Astrocyte (in vitro differentiated cells and primary cell): ENCODE data around the gene TCEANC2. TPM values are rescaled to one million over a fixed set of nuclear protein-coding genes. Genes with fewer than 3 reads are reported as not detected.

Experiments
- DNase-seq: peaks from one replicate; pipeline ENCODE4 v3.0.0-alpha.2; 2010; ENCODE audit warnings: low read depth
- FAIRE-seq: peaks from 2 replicates; lab custom pipeline; 2011; peaks lifted over from hg19 to GRCh38; lab: Jason Lieb, UNC
- H2AFZ ChIP-seq: 2 replicates; pipeline ENCODE4 v1.6.0; 2012; ENCODE audit warnings: low read depth, low read length, inconsistent platforms
- H3K27ac ChIP-seq: 2 replicates; pipeline ENCODE4 v1.5.1; 2011; ENCODE audit warnings: low read depth, low read length, inconsistent platforms
- H3K27me3 ChIP-seq: 2 replicates; pipeline ENCODE4 v1.6.0; 2011; ENCODE audit warnings: low read length, inconsistent platforms; ENCODE audit not compliant: insufficient read depth
- H3K36me3 ChIP-seq: 2 replicates; pipeline ENCODE4 v1.5.1; 2011; ENCODE audit warnings: low read length, inconsistent platforms; ENCODE audit not compliant: insufficient read depth
- H3K4me1 ChIP-seq: 2 replicates; pipeline ENCODE4 v1.5.1; 2011; ENCODE audit warnings: low read length, inconsistent platforms; ENCODE audit not compliant: insufficient read depth
- H3K4me2 ChIP-seq: 2 replicates; pipeline ENCODE4 v1.6.0; 2012; ENCODE audit warnings: low read length, inconsistent platforms
- H3K4me3 ChIP-seq: 2 replicates; pipeline ENCODE4 v1.5.1; 2011; ENCODE audit warnings: low read depth, mild to moderate bottlenecking, low read length, inconsistent platforms; ENCODE audit not compliant: insufficient read depth
- H3K79me2 ChIP-seq: 2 replicates; pipeline ENCODE4 v1.6.0; 2012; ENCODE audit warnings: mild to moderate bottlenecking, low read length, inconsistent platforms; ENCODE audit not compliant: insufficient read depth
- H3K9ac ChIP-seq: 2 replicates; pipeline ENCODE4 v1.6.0; 2012; ENCODE audit warnings: mild to moderate bottlenecking, low read length, inconsistent platforms
- H3K9me3 ChIP-seq: 2 replicates; pipeline ENCODE4 v1.5.1; 2012; ENCODE audit warnings: low read depth, mild to moderate bottlenecking, low read length, inconsistent platforms; ENCODE audit not compliant: insufficient read depth
- H4K20me1 ChIP-seq: 2 replicates; pipeline ENCODE4 v1.6.0; 2012; ENCODE audit warnings: low read length, inconsistent platforms; ENCODE audit not compliant: insufficient read depth
- H3K27ac Mint-ChIP-seq: one replicate; pipeline ENCODE4 v1.8.0; 2021; ENCODE audit warnings: mild to moderate bottlenecking, mixed read lengths; ENCODE audit not compliant: unreplicated experiment
- H3K27me3 Mint-ChIP-seq: one replicate; pipeline ENCODE4 v1.8.0; 2021; ENCODE audit warnings: low read depth, mixed read lengths; ENCODE audit not compliant: unreplicated experiment
- H3K36me3 Mint-ChIP-seq: one replicate; pipeline ENCODE4 v1.8.0; 2021; ENCODE audit warnings: low read depth, mixed read lengths; ENCODE audit not compliant: unreplicated experiment
- H3K4me1 Mint-ChIP-seq: one replicate; pipeline ENCODE4 v1.8.0; 2021; ENCODE audit warnings: low read depth, mixed read lengths; ENCODE audit not compliant: unreplicated experiment
- H3K4me3 Mint-ChIP-seq: one replicate; pipeline ENCODE4 v1.8.0; 2021; ENCODE audit warnings: mild to moderate bottlenecking, moderate library complexity, mixed read lengths; ENCODE audit not compliant: unreplicated experiment
- H3K9me3 Mint-ChIP-seq: one replicate; pipeline ENCODE4 v1.8.0; 2021; ENCODE audit warnings: mild to moderate bottlenecking, mixed read lengths; ENCODE audit not compliant: unreplicated experiment
- EZH2 ChIP-seq: IDR thresholded peaks from 2 replicates; pipeline ENCODE4 v1.6.1; 2012; ENCODE audit warnings: mild to moderate bottlenecking, low read length, inconsistent platforms; ENCODE audit not compliant: insufficient read depth
- total RNA-seq: library from RNA; stranded (reverse); gene quantifications from 2 replicates; pipeline ENCODE4 v1.2.1, GENCODE V29; 2021
- TF ChIP-seq, protein P1 (sequence below): IDR thresholded peaks from 2 replicates; pipeline ENCODE4 v1.5.1; 2011; ENCODE audit warnings: low read depth, mild to moderate bottlenecking, inconsistent platforms, low read length, moderate library complexity; ENCODE audit not compliant: insufficient read depth

The TCEANC2 gene
- total RNA-seq, 1 donor from 2014 or later: 4.6 TPM

DNA sequence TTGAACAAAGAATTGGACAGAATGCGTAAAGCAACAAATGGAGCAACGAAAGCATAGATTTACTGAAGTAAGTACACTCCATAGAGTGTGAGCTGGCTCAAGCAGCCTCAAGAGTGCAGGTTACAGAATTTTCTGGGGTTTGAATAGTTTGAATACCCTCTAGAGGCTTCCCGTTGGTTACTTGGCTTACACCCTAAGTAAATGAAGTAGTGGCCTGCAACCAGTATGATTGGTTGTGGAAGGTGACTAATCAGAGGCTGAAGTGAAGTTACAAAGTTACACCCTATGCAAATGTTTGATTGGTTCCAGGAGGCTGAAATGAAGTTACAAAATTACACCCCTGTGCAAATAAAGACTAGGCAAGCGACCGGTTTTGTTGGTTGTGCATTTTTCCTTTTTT is 10.9 kb downstream of the TCEANC2 start:
- no peak overlapping the region for H3K27ac ChIP-seq
- Mint-ChIP-seq H3K4me3 (no peak overlapping the region), H3K9me3 (no peaks in the 10 kb centered on the region), H3K4me1 (no peaks in the 10 kb centered on the region), H3K27me3 (no peaks in the 10 kb centered on the region), H3K36me3 (peaks cover 5% of the 10 kb centered on the region), H3K27ac (no peak overlapping the region)
- H3K79me2 ChIP-seq: no peaks in the 10 kb centered on the region
- no peaks in the 10 kb centered on the region for H3K27me3 ChIP-seq
- DNase-seq: no peak
- no peak overlapping the region for H3K9ac ChIP-seq
- no peaks in the 10 kb centered on the region for H3K36me3 ChIP-seq
- FAIRE-seq: no peak
- H3K4me3 ChIP-seq: no peak overlapping the region
- no peak overlapping the region for H3K4me2 ChIP-seq
- no peak overlapping the region for H2AFZ ChIP-seq
- no peaks in the 10 kb centered on the region for H3K4me1 ChIP-seq
- TF ChIP-seq, protein P1, sequence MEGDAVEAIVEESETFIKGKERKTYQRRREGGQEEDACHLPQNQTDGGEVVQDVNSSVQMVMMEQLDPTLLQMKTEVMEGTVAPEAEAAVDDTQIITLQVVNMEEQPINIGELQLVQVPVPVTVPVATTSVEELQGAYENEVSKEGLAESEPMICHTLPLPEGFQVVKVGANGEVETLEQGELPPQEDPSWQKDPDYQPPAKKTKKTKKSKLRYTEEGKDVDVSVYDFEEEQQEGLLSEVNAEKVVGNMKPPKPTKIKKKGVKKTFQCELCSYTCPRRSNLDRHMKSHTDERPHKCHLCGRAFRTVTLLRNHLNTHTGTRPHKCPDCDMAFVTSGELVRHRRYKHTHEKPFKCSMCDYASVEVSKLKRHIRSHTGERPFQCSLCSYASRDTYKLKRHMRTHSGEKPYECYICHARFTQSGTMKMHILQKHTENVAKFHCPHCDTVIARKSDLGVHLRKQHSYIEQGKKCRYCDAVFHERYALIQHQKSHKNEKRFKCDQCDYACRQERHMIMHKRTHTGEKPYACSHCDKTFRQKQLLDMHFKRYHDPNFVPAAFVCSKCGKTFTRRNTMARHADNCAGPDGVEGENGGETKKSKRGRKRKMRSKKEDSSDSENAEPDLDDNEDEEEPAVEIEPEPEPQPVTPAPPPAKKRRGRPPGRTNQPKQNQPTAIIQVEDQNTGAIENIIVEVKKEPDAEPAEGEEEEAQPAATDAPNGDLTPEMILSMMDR: no peak
- TF ChIP-seq EZH2: no peak
- no peaks in the 10 kb centered on the region for H3K9me3 ChIP-seq
- no peaks in the 10 kb centered on the region for H4K20me1 ChIP-seq

DNA sequence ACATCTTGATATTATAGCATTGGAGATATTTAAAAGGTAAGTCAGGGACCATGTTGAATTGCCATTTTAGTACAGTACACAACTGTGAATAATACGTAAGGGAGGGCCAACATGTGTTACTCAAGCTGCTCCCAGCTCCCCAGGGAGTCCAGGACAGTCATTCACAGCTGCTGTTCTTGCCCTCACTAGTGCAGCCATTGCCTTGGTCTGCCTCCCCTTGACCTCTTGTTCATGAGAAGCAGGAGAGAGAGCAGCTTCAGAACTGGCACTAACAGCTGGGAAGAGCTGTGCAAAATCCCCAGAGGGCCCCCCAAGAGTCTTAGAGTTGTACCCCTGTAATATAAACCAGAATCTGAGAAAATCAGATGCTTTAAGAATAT is 16.4 kb downstream of the TCEANC2 start:
- H3K4me1 Mint-ChIP-seq: no peaks in the 10 kb centered on the region
- Histone ChIP-seq H3K4me3 (no peak overlapping the region), H3K4me1 (no peaks in the 10 kb centered on the region), H3K79me2 (no peaks in the 10 kb centered on the region), H3K36me3 (no peaks in the 10 kb centered on the region), H3K9me3 (no peaks in the 10 kb centered on the region), H3K9ac (no peak overlapping the region), H3K27ac (no peak overlapping the region), H3K4me2 (no peak overlapping the region), H2AFZ (no peak overlapping the region), H3K27me3 (no peaks in the 10 kb centered on the region), H4K20me1 (no peaks in the 10 kb centered on the region)
- no peak for FAIRE-seq
- TF ChIP-seq EZH2: no peak
- TF ChIP-seq, protein P1: no peak
- no peaks in the 10 kb centered on the region for H3K27me3 Mint-ChIP-seq
- H3K4me3 Mint-ChIP-seq: no peak overlapping the region
- no peak for DNase-seq
- no peaks in the 10 kb centered on the region for H3K9me3 Mint-ChIP-seq
- peaks cover 5% of the 10 kb centered on the region for H3K36me3 Mint-ChIP-seq
- no peak overlapping the region for H3K27ac Mint-ChIP-seq

DNA sequence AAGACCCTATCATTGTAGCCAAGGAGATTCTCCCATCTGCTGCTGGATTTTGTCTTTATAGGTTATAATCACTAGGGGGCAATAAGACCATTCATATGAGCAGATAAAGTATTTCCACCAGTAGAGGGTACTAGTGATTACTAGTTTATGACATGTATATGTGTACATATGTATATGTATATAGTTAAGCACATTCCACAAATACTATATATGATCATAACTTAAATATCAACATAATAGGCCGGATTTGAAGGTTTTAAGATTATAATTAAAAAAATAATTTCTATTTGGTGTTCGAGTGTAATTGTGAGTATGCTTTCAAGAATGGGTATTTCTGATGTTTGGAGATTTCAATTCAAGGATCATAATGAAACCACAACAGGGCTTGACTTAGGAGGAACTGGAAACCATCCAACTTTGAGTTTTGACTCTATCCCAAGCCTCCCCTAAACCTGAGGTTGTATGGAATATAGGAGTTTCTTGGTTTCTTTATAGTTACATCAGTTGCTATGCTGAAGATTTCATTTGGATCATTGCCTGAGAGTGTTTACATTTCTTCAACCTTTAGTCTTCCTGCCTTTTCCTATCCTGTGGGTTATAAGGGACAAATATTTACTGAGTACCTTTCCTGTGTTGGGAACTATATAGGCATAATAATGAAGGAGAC is 16.9 kb downstream of the TCEANC2 start:
- TF ChIP-seq, protein P1: peak; percentile 91
- no peak for TF ChIP-seq EZH2
- H3K4me3 Mint-ChIP-seq: no peak overlapping the region
- Histone ChIP-seq H3K4me3 (no peak overlapping the region), H3K9me3 (no peaks in the 10 kb centered on the region), H2AFZ (no peak overlapping the region), H3K79me2 (no peaks in the 10 kb centered on the region), H3K27ac (no peak overlapping the region), H3K36me3 (no peaks in the 10 kb centered on the region), H3K9ac (no peak overlapping the region), H3K27me3 (no peaks in the 10 kb centered on the region), H4K20me1 (no peaks in the 10 kb centered on the region), H3K4me2 (no peak overlapping the region), H3K4me1 (no peaks in the 10 kb centered on the region)
- DNase-seq (peak; percentile 46), FAIRE-seq (no peak)
- H3K27me3 Mint-ChIP-seq: no peaks in the 10 kb centered on the region
- no peak overlapping the region for H3K27ac Mint-ChIP-seq
- no peaks in the 10 kb centered on the region for H3K9me3 Mint-ChIP-seq
- H3K4me1 Mint-ChIP-seq: no peaks in the 10 kb centered on the region
- peaks cover 2% of the 10 kb centered on the region for H3K36me3 Mint-ChIP-seq
